ENCODE data around the gene FER.

The FER gene

GRCh38 chr5:109053995-109054417 lies 306.3 kb downstream of the FER start:
- no peak overlapping the region for H3K4me2 ChIP-seq (ENCODE audit: low read length)
- no peak overlapping the region for H2AFZ ChIP-seq
- no peak overlapping the region for H3K27ac ChIP-seq
- no peak overlapping the region for H3K4me3 ChIP-seq (ENCODE audit: low read depth, low read length)
- no peaks in the 10 kb centered on the region for H3K4me1 ChIP-seq
- H3K36me3 ChIP-seq (ENCODE audit: control insufficient read depth, insufficient read depth, low read length), result no peaks in the 10 kb centered on the region
- no peaks in the 10 kb centered on the region for H3K27me3 ChIP-seq (ENCODE audit: control insufficient read depth, insufficient read depth, low read length)
- H3K9me3 ChIP-seq (ENCODE audit: control insufficient read depth, low read length), result no peaks in the 10 kb centered on the region
- TF ChIP-seq CTCF (IDR thresholded peaks at IDR 0.05), result no peak
- no peaks in the 10 kb centered on the region for H3K79me2 ChIP-seq
- no peak overlapping the region for H3K9ac ChIP-seq

GRCh38 chr5:109060378-109061025 lies 312.8 kb downstream of the FER start:
- H3K4me2 ChIP-seq (ENCODE audit: low read length), result no peak overlapping the region
- H2AFZ ChIP-seq, result no peak overlapping the region

GRCh38 chr5:109062664-109063063 lies 315.0 kb downstream of the FER start:
- Histone ChIP-seq H3K4me2 (ENCODE audit: low read length) (no peak overlapping the region), H3K9me3 (ENCODE audit: control insufficient read depth, low read length) (no peaks in the 10 kb centered on the region), H3K36me3 (ENCODE audit: control insufficient read depth, insufficient read depth, low read length) (no peaks in the 10 kb centered on the region), H3K79me2 (no peaks in the 10 kb centered on the region), H2AFZ (no peak overlapping the region), H3K4me1 (no peaks in the 10 kb centered on the region), H3K4me3 (ENCODE audit: low read depth, low read length) (no peak overlapping the region), H3K9ac (no peak overlapping the region), H3K27ac (no peak overlapping the region), H3K27me3 (ENCODE audit: control insufficient read depth, insufficient read depth, low read length) (no peaks in the 10 kb centered on the region)
- TF ChIP-seq CTCF (IDR thresholded peaks at IDR 0.05), result no peak

More at GRCh38 chr5:109060378-109061025, 312.8 kb downstream of the FER start:
- H3K79me2 ChIP-seq, result no peaks in the 10 kb centered on the region
- no peak for TF ChIP-seq CTCF (IDR thresholded peaks at IDR 0.05)
- H3K9ac ChIP-seq, result no peak overlapping the region
- H3K4me3 ChIP-seq (ENCODE audit: low read depth, low read length), result no peak overlapping the region
- H3K4me1 ChIP-seq, result no peaks in the 10 kb centered on the region
- no peaks in the 10 kb centered on the region for H3K36me3 ChIP-seq (ENCODE audit: control insufficient read depth, insufficient read depth, low read length)
- no peaks in the 10 kb centered on the region for H3K27me3 ChIP-seq (ENCODE audit: control insufficient read depth, insufficient read depth, low read length)
- H3K9me3 ChIP-seq (ENCODE audit: control insufficient read depth, low read length), result no peaks in the 10 kb centered on the region
- H3K27ac ChIP-seq, result no peak overlapping the region

- H3K27me3 ChIP-seq (ENCODE audit: control insufficient read depth, insufficient read depth, low read length), result no peaks in the 10 kb centered on the region
- no peaks in the 10 kb centered on the region for H3K79me2 ChIP-seq
- H3K4me3 ChIP-seq (ENCODE audit: low read depth, low read length), result no peak overlapping the region
- no peak for TF ChIP-seq CTCF (IDR thresholded peaks at IDR 0.05)
- no peak overlapping the region for H2AFZ ChIP-seq
- no peaks in the 10 kb centered on the region for H3K36me3 ChIP-seq (ENCODE audit: control insufficient read depth, insufficient read depth, low read length)
- no peaks in the 10 kb centered on the region for H3K9me3 ChIP-seq (ENCODE audit: control insufficient read depth, low read length)
- H3K9ac ChIP-seq, result no peak overlapping the region
- H3K27ac ChIP-seq, result no peak overlapping the region
- H3K4me1 ChIP-seq, result no peaks in the 10 kb centered on the region
- H3K4me2 ChIP-seq (ENCODE audit: low read length), result no peak overlapping the region
These were observed 315.5 kb downstream of the FER start for GRCh38 chr5:109063223-109063622.

- no peaks in the 10 kb centered on the region for H3K27me3 ChIP-seq (ENCODE audit: control insufficient read depth, insufficient read depth, low read length)
These were observed 329.0 kb downstream of the FER start for GRCh38 chr5:109076741-109077140.

More at GRCh38 chr5:109076741-109077140, 329.0 kb downstream of the FER start:
- H3K9ac ChIP-seq, result no peak overlapping the region
- H3K4me3 ChIP-seq (ENCODE audit: low read depth, low read length), result no peak overlapping the region
- no peaks in the 10 kb centered on the region for H3K4me1 ChIP-seq
- H3K4me2 ChIP-seq (ENCODE audit: low read length), result no peak overlapping the region
- H3K79me2 ChIP-seq, result no peaks in the 10 kb centered on the region
- no peak for TF ChIP-seq CTCF (IDR thresholded peaks at IDR 0.05)
- H3K36me3 ChIP-seq (ENCODE audit: control insufficient read depth, insufficient read depth, low read length), result no peaks in the 10 kb centered on the region
- no peaks in the 10 kb centered on the region for H3K9me3 ChIP-seq (ENCODE audit: control insufficient read depth, low read length)
- no peak overlapping the region for H3K27ac ChIP-seq
- H2AFZ ChIP-seq, result no peak overlapping the region

Data from parathyroid adenoma (tissue), 2 donors.